ENCODE data around the gene TIMP1. TPM values are rescaled to one million over a fixed set of nuclear protein-coding genes. Genes with fewer than 3 reads are reported as not detected.

Gene TIMP1
- 48.6 and 59.5 TPM in 2 replicates for total RNA-seq (2021)
- percentile 49 among the genes with signal in this experiment for Bru-seq, nascent RNA
- percentile 47 among the genes with signal in this experiment for BruChase-seq, experiment 1, labeled RNA remaining after a 2-hour chase
- percentile 65 among the genes with signal in this experiment for BruChase-seq, experiment 2, labeled RNA remaining after a 6-hour chase
- long read RNA-seq, transcript TIMP1-201 (6 exons, 892 nt) = major isoform, 57 of 64 reads
- long read RNA-seq, partial matches to known transcripts = 5 of 64 reads
- long read RNA-seq, other reads (novel, unspliced or antisense) = 2 of 64 reads

DNA sequence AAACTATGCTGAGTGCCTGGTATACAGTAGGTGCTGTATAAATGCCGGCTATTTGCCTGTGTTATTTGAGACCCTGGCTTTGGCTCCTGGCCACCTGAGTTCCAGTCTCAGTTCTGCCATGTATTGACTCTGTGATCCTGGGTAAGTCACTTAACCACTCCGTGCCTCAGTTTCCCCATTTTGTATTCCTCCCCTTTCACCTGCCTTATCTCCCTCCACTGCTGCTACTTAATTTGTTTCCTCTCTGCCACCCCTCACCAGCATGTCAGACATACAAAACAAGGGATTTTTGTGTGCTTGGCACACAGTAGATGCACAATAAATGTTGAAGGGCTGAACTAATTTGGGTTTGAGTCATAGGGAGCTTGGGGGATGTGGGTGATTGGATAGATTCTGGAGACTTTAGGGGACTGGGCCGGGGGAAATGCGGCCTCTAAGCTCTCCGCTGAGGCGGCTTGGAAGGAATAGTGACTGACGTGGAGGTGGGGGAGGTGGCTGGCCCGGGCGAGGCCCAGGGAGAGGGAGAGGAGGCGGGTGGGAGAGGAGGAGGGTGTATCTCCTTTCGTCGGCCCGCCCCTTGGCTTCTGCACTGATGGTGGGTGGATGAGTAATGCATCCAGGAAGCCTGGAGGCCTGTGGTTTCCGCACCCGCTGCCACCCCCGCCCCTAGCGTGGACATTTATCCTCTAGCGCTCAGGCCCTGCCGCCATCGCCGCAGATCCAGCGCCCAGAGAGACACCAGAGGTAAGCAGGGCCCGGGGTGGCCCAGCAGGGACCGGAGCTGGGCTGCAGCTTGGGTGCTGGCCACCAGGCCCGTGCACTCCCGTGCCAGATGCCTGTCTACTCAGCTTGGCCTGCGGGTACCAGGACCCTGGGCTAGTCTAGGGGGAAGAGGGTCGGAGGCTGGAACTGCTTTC lies at the start of gene TIMP1:
Gene TIMP1 (plus strand): TSS at position 706 of the 917 bp plus-strand sequence. CDS start 980 bp downstream, outside the sequence.
- H3K4me2 ChIP-seq = peak within 1 kb of the TSS; percentile 57
- no peaks in the 10 kb centered on the region for H3K79me2 ChIP-seq (ENCODE audit: low read depth)
- peak; percentile 70 to 78 for DNase-seq
- intact Hi-C loops (cut with micrococcal nuclease; ENCODE audit: unreplicated experiment) = no loop called here
- H3K27ac ChIP-seq = no peak within 1 kb of the TSS
- H3K9me2 ChIP-seq (ENCODE audit: insufficient read depth) = no peaks in the 10 kb centered on the region
- H4K20me1 ChIP-seq (ENCODE audit: insufficient read depth) = no peaks in the 10 kb centered on the region
- H3F3A ChIP-seq (ENCODE audit: insufficient read depth, low read depth) = no peaks in the 10 kb centered on the region
- H2AFZ ChIP-seq = 0 out of 2 replicates have a peak within 1 kb of the TSS, but pooled peaks have one; percentile 64
- no peaks in the 10 kb centered on the region for H3K27me3 ChIP-seq (ENCODE audit: insufficient read depth, low read depth)
- TF ChIP-seq, protein P1, sequence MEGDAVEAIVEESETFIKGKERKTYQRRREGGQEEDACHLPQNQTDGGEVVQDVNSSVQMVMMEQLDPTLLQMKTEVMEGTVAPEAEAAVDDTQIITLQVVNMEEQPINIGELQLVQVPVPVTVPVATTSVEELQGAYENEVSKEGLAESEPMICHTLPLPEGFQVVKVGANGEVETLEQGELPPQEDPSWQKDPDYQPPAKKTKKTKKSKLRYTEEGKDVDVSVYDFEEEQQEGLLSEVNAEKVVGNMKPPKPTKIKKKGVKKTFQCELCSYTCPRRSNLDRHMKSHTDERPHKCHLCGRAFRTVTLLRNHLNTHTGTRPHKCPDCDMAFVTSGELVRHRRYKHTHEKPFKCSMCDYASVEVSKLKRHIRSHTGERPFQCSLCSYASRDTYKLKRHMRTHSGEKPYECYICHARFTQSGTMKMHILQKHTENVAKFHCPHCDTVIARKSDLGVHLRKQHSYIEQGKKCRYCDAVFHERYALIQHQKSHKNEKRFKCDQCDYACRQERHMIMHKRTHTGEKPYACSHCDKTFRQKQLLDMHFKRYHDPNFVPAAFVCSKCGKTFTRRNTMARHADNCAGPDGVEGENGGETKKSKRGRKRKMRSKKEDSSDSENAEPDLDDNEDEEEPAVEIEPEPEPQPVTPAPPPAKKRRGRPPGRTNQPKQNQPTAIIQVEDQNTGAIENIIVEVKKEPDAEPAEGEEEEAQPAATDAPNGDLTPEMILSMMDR (conservative IDR thresholded peaks at IDR 0.05) = no peak
- TF ChIP-seq EZH2 (IDR thresholded peaks at IDR 0.05; ENCODE audit: low read depth) = no peak
- BruUV-seq (replicated peaks) = no TSS peak
- CTCF ChIA-PET = no interaction called here
- no peaks in the 10 kb centered on the region for H3K9me3 ChIP-seq (ENCODE audit: insufficient read depth, low read depth)
- no peaks in the 10 kb centered on the region for H3K4me1 ChIP-seq (replicated peaks; ENCODE audit: insufficient read depth)
- no peaks in the 10 kb centered on the region for H3K36me3 ChIP-seq (ENCODE audit: low read depth)
- POLR2A ChIA-PET (ENCODE audit: unreplicated experiment) = interaction anchor here (0.5 to 0.6 kb wide), 2 partner anchors 333 to 669 kb away, joined by 3 to 4 read pairs; no protein-coding TSS in a partner anchor
- H3K4me3 ChIP-seq = peak within 1 kb of the TSS; percentile 49; the same call in 1 of the 2 replicates

DNA sequence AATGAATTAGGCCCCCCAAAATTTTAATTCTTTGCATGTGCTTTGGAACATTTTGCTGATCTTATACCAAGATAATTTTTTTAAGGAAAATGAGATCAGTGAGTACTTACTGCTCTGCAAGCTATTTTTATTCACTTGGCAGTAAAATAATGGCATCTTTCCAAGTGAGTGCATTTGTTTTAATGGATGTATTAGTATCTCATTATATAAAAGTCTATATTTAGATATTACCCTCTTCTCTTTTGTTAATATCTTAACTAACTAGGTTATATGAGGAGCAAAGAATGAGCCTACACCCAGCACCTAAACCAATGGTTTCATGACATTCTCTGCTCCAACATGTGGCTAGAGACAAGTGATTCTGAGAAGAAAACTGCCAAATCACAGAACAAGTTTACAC lies 42.4 kb upstream of the TIMP1 start:
- intact Hi-C loops (cut with micrococcal nuclease; ENCODE audit: unreplicated experiment) = no loop called here
- H3K9me2 ChIP-seq (ENCODE audit: insufficient read depth) = no peaks in the 10 kb centered on the region
- H3K9me3 ChIP-seq (ENCODE audit: insufficient read depth, low read depth) = no peaks in the 10 kb centered on the region
- DNase-seq = no peak
- no peaks in the 10 kb centered on the region for H3K79me2 ChIP-seq (ENCODE audit: low read depth)
- BruUV-seq (replicated peaks) = no TSS peak
- ChIA-PET POLR2A (ENCODE audit: unreplicated experiment) (no interaction called here), CTCF (no interaction called here)
- H3K4me1 ChIP-seq (replicated peaks; ENCODE audit: insufficient read depth) = no peaks in the 10 kb centered on the region
- no peak for TF ChIP-seq EZH2 (IDR thresholded peaks at IDR 0.05; ENCODE audit: low read depth)
- TF ChIP-seq, protein P1 (conservative IDR thresholded peaks at IDR 0.05) = no peak
- no peaks in the 10 kb centered on the region for H4K20me1 ChIP-seq (ENCODE audit: insufficient read depth)
- H3F3A ChIP-seq (ENCODE audit: insufficient read depth, low read depth) = no peaks in the 10 kb centered on the region
- no peak overlapping the region for H3K4me3 ChIP-seq
- H3K27ac ChIP-seq = no peak overlapping the region
- H3K4me2 ChIP-seq = no peak overlapping the region
- no peaks in the 10 kb centered on the region for H3K27me3 ChIP-seq (ENCODE audit: insufficient read depth, low read depth)
- H2AFZ ChIP-seq = no peak overlapping the region
- no peaks in the 10 kb centered on the region for H3K36me3 ChIP-seq (ENCODE audit: low read depth)

DNA sequence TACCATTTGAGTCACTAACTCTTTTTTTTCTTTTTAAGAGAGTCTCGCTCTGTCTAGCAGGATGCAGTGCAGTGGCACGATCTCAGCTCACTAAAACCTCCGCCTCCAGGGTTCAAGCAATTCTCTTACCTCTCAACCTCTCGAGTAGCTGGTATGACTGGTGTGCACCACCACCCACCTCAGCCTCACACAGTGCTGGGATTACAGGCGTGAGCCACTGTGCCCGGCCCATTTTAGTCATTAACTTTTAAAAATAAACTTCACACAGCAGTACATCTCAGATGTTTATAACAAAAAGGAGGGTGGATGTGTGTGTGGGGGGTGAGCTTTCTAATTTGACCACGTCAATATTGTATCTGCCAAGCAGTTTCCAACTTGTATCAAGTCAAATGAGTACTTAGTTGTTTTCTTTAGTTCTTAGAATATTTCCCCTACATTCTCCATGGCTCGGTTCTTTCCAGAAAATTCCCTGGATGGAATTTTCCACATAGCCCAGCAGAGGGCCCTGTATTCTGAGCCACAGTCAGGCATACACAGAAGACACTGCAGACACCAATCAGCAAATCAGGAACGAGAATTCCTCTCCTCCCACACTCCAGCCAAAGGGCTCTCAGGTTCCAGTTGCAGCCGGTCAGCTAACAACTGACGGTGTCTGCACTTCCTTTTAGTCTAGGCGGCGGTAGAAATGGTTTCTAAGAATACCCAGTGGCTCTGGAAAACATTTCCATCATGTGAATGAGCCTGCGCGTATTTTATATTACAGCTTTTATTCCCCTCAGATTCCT lies 41.3 kb upstream of the TIMP1 start:
- peak; percentile 50 to 59 for DNase-seq
- H3F3A ChIP-seq (ENCODE audit: insufficient read depth, low read depth) = no peaks in the 10 kb centered on the region
- no peak overlapping the region for H3K27ac ChIP-seq
- H3K27me3 ChIP-seq (ENCODE audit: insufficient read depth, low read depth) = no peaks in the 10 kb centered on the region
- no TSS peak for BruUV-seq (replicated peaks)
- no peak overlapping the region for H3K4me3 ChIP-seq
- POLR2A ChIA-PET (ENCODE audit: unreplicated experiment) = no interaction called here
- intact Hi-C loops (cut with micrococcal nuclease; ENCODE audit: unreplicated experiment) = no loop called here
- peak overlapping the region; percentile 53 for H3K4me2 ChIP-seq
- no peaks in the 10 kb centered on the region for H3K79me2 ChIP-seq (ENCODE audit: low read depth)
- H2AFZ ChIP-seq = no peak overlapping the region
- H3K4me1 ChIP-seq (replicated peaks; ENCODE audit: insufficient read depth) = no peaks in the 10 kb centered on the region
- no peak for TF ChIP-seq EZH2 (IDR thresholded peaks at IDR 0.05; ENCODE audit: low read depth)
- TF ChIP-seq, protein P1 (conservative IDR thresholded peaks at IDR 0.05) = peak; percentile 39; the same call in 1 of the 2 replicates
- H3K9me2 ChIP-seq (ENCODE audit: insufficient read depth) = no peaks in the 10 kb centered on the region
- no peaks in the 10 kb centered on the region for H3K36me3 ChIP-seq (ENCODE audit: low read depth)
- no peaks in the 10 kb centered on the region for H4K20me1 ChIP-seq (ENCODE audit: insufficient read depth)
- no peaks in the 10 kb centered on the region for H3K9me3 ChIP-seq (ENCODE audit: insufficient read depth, low read depth)
- CTCF ChIA-PET = no interaction called here

All from PC-9 (cell line).